HFF-Myc (cell line): ENCODE data around the gene SPRN.
"Not testable (repeated sequence)": the region's sequence is repeated elsewhere in the genome, so short reads cannot be mapped to it uniquely, and the experiment has no call there.

Source experiments
- DNase-seq: peaks from one replicate; pipeline ENCODE4 v3.0.0-alpha.2; 2011; ENCODE audit warnings: low read depth; ENCODE audit errors: extremely low read depth
- H3K4me3 ChIP-seq: replicated peaks from 2 replicates; pipeline ENCODE4 v1.5.1; 2011; ENCODE audit warnings: low read depth, mild to moderate bottlenecking, control low read depth, low read length
- CTCF ChIP-seq: IDR thresholded peaks from 2 replicates; pipeline ENCODE4 v1.5.1; 2012; ENCODE audit warnings: mild to moderate bottlenecking, low read depth, low read length, control low read depth; ENCODE audit errors: missing control alignments

Gene SPRN

GRCh38 chr10:133388236-133388972, 36.0 kb downstream of the SPRN start:
- no peak overlapping the region for H3K4me3 ChIP-seq
- no peak for DNase-seq
- no peak for TF ChIP-seq CTCF

GRCh38 chr10:133386951-133387350, 37.5 kb downstream of the SPRN start:
- DNase-seq, H3K4me3 ChIP-seq: not testable (repeated sequence)

- DNase-seq: no peak
- TF ChIP-seq CTCF: no peak
- H3K4me3 ChIP-seq: no peak overlapping the region
Observed at GRCh38 chr10:133385214-133385613, 39.2 kb downstream of the SPRN start.

- no peak for TF ChIP-seq CTCF
- no peak for DNase-seq
- no peak overlapping the region for H3K4me3 ChIP-seq
Observed at GRCh38 chr10:133384071-133384470, 40.4 kb downstream of the SPRN start.

GRCh38 chr10:133383551-133383950, 40.9 kb downstream of the SPRN start:
- no peak for DNase-seq
- no peak overlapping the region for H3K4me3 ChIP-seq
- TF ChIP-seq CTCF: no peak

GRCh38 chr10:133381036-133381435, 43.4 kb downstream of the SPRN start:
- H3K4me3 ChIP-seq: no peak overlapping the region
- no peak for DNase-seq
- no peak for TF ChIP-seq CTCF

- DNase-seq: no peak
- no peak for TF ChIP-seq CTCF
- peak overlapping the region; percentile 40 for H3K4me3 ChIP-seq
Observed at GRCh38 chr10:133379801-133380666, 44.4 kb downstream of the SPRN start.
